Keratinocyte (primary cell): ENCODE measurements around the gene DGKZ. TPM values are rescaled to one million over a fixed set of nuclear protein-coding genes. Genes with fewer than 3 reads are reported as not detected.
A peak's percentile ranks its signal among the peaks of the same experiment; 100 is the strongest.

Experiments
- DNase-seq: peaks from one replicate; pipeline ENCODE4 v3.0.0-alpha.2; 2011; ENCODE audit warnings: low read depth, missing footprints, low spot score
- FAIRE-seq: peaks from 2 replicates; lab custom pipeline; 2011; peaks lifted over from hg19 to GRCh38; lab: Jason Lieb, UNC
- H2AFZ ChIP-seq: 2 replicates; pipeline ENCODE4 v1.6.0; 2012; ENCODE audit warnings: low read length, control low read depth, inconsistent platforms; ENCODE audit not compliant: control insufficient read depth
- H3K27ac ChIP-seq: 2 replicates; pipeline ENCODE4 v1.5.1; 2011; ENCODE audit warnings: low read length; ENCODE audit not compliant: control insufficient read depth, insufficient read depth
- H3K27me3 ChIP-seq: 3 replicates; pipeline ENCODE4 v1.6.0; 2011; ENCODE audit warnings: low read length; ENCODE audit not compliant: control insufficient read depth, insufficient read depth; ENCODE audit errors: extremely low read depth
- H3K36me3 ChIP-seq, 2 experiments: 2 replicates in 1 of 2; 3 replicates in 1 of 2; pipeline ENCODE4 v1.5.1; 2011; ENCODE audit warnings: low read length in 2 of 2, mild to moderate bottlenecking in 1 of 2; ENCODE audit not compliant: control insufficient read depth in 2 of 2, insufficient read depth in 2 of 2; ENCODE audit errors: extremely low read depth in 1 of 2
- H3K4me1 ChIP-seq: 3 replicates; pipeline ENCODE4 v1.5.1; 2011; ENCODE audit warnings: low read length; ENCODE audit not compliant: control insufficient read depth, insufficient read depth; ENCODE audit errors: extremely low read depth
- H3K4me2 ChIP-seq: 3 replicates; pipeline ENCODE4 v1.6.0; 2011; ENCODE audit warnings: low read depth, low read length; ENCODE audit not compliant: control insufficient read depth, insufficient read depth; ENCODE audit errors: extremely low read depth
- H3K4me3 ChIP-seq, 3 experiments: fragments of 200-600 bp in 1 of 3; sonication (generic) in 1 of 3; 2 replicates in 2 of 3; 3 replicates in 1 of 3; pipeline ENCODE4 v1.5.1; 2011 to 2016; ENCODE audit warnings: low read length in 3 of 3, mild to moderate bottlenecking in 3 of 3, control low read depth in 2 of 3, inconsistent platforms in 1 of 3, low read depth in 1 of 3, mixed read lengths in 1 of 3, mixed run types in 1 of 3, moderate library complexity in 1 of 3; ENCODE audit not compliant: control insufficient read depth in 2 of 3, insufficient read depth in 2 of 3; ENCODE audit errors: extremely low read depth in 1 of 3
- H3K79me2 ChIP-seq: 2 replicates; pipeline ENCODE4 v1.6.0; 2012; ENCODE audit warnings: low read length; ENCODE audit not compliant: control insufficient read depth, insufficient read depth
- H3K9ac ChIP-seq: 3 replicates; pipeline ENCODE4 v1.6.0; 2011; ENCODE audit warnings: low read length; ENCODE audit not compliant: control insufficient read depth, insufficient read depth; ENCODE audit errors: extremely low read depth
- H3K9me1 ChIP-seq: 3 replicates; pipeline ENCODE4 v1.6.0; 2011; ENCODE audit warnings: low read length; ENCODE audit not compliant: control insufficient read depth, insufficient read depth; ENCODE audit errors: extremely low read depth
- H3K9me3 ChIP-seq: 2 replicates; pipeline ENCODE4 v1.5.1; 2012; ENCODE audit warnings: low read depth, low read length; ENCODE audit not compliant: control insufficient read depth
- H4K20me1 ChIP-seq: 3 replicates; pipeline ENCODE4 v1.6.0; 2011; ENCODE audit warnings: low read length; ENCODE audit not compliant: control insufficient read depth, insufficient read depth; ENCODE audit errors: extremely low read depth
- CTCF ChIP-seq, 3 experiments: IDR thresholded peaks in 1 of 3; conservative IDR thresholded peaks in 1 of 3; optimal IDR thresholded peaks in 1 of 3; 2 replicates in 2 of 3; 3 replicates in 1 of 3; pipeline versions ENCODE3 to v1.5.1; 2011; ENCODE audit warnings: low read length in 3 of 3, mild to moderate bottlenecking in 3 of 3, moderate library complexity in 2 of 3, control low read depth in 1 of 3, inconsistent platforms in 1 of 3; ENCODE audit not compliant: insufficient read depth in 2 of 3; ENCODE audit errors: extremely low read depth in 1 of 3
- EZH2 ChIP-seq: IDR thresholded peaks from one replicate; pipeline ENCODE4 v1.6.1; 2012; ENCODE audit warnings: inconsistent platforms, mild to moderate bottlenecking, low read length, moderate library complexity
- dilution Hi-C: fragments of 300-500 bp; cut with MboI; formaldehyde crosslinking; loops from one replicate; pipeline ENCODE4 v1.7.0; 2020; ENCODE audit warnings: low sequenced_read_pairs; ENCODE audit not compliant: extremely low pct_ligation_motif_present
- polyA plus RNA-seq, 5 experiments: library from polyadenylated mRNA; depleted of rRNA in 3 of 5; stranded (reverse) in 3 of 5; stranded (forward) in 1 of 5; unstranded in 1 of 5; fragments of >200 nt; gene quantifications; 1 replicate in 1 of 5; 2 replicates in 3 of 5; 3 replicates in 1 of 5; pipeline versions ENCODE4 v1.2.1 to v1.2.3, GENCODE V29; 2011 to 2012; ENCODE audit warnings: missing spikeins in 2 of 5, low read depth in 1 of 5, low replicate concordance in 1 of 5

Gene DGKZ
- polyA plus RNA-seq, 1 donor (not counting 4 experiments of a cell fraction or from before 2014, with no cell fraction given), result 23.3 TPM

GRCh38 chr11:46391186-46391577 lies 43.9 kb downstream of the DGKZ start:
- Histone ChIP-seq H3K9me1 (no peaks in the 10 kb centered on the region), H3K4me3 (no peak overlapping the region), H3K4me1 (peaks cover 17% of the 10 kb centered on the region), H3K36me3 (peaks cover 2 to 4% of the 10 kb centered on the region in 2 experiments), H3K27me3 (peaks cover 66% of the 10 kb centered on the region), H3K4me2 (no peak overlapping the region), H4K20me1 (peaks cover 8% of the 10 kb centered on the region), H3K79me2 (no peaks in the 10 kb centered on the region), H3K9me3 (no peaks in the 10 kb centered on the region), H3K27ac (no peak overlapping the region), H2AFZ (no peak overlapping the region), H3K9ac (no peak overlapping the region)
- TF ChIP-seq EZH2 (no peak), CTCF (optimal IDR thresholded peaks at IDR 0.05 in 1 of 3, IDR thresholded peaks at IDR 0.05 in 1 of 3, conservative IDR thresholded peaks at IDR 0.05 in 1 of 3; ENCODE audit: extremely low read depth in 1 of 3, insufficient read depth in 2 of 3, low read length in 3 of 3) (no peak)
- FAIRE-seq, result no peak
- no peak for DNase-seq
- dilution Hi-C loops, result no loop called here

- Histone ChIP-seq H3K27me3 (peaks cover 65% of the 10 kb centered on the region), H3K79me2 (no peaks in the 10 kb centered on the region), H3K4me2 (peak within 1 kb of the TSS; percentile 75), H3K9me1 (no peaks in the 10 kb centered on the region), H4K20me1 (peaks cover 8% of the 10 kb centered on the region), H2AFZ (no peak within 1 kb of the TSS), H3K4me3 (peak within 1 kb of the TSS; percentile 24 to 34 (median 29)), H3K27ac (no peak within 1 kb of the TSS), H3K4me1 (peaks cover 15% of the 10 kb centered on the region), H3K9me3 (no peaks in the 10 kb centered on the region), H3K36me3 (peaks cover 3 to 7% of the 10 kb centered on the region in 2 experiments), H3K9ac (no peak within 1 kb of the TSS)
- FAIRE-seq (no peak), DNase-seq (no peak)
- TF ChIP-seq CTCF (optimal IDR thresholded peaks at IDR 0.05 in 1 of 3, IDR thresholded peaks at IDR 0.05 in 1 of 3, conservative IDR thresholded peaks at IDR 0.05 in 1 of 3; ENCODE audit: extremely low read depth in 1 of 3, insufficient read depth in 2 of 3, low read length in 3 of 3), result peak in 1 of 3 experiments; percentile 61
- no peak for TF ChIP-seq EZH2
- dilution Hi-C loops, result no loop called here
Measured at GRCh38 chr11:46391578-46392420, 44.5 kb downstream of the DGKZ start, which contains the start of gene CHRM4. CHRM4 (minus strand) TSS chr11:46391776; CDS start chr11:46386557, 5,219 bp downstream.
